Panc1 (cell line): ENCODE data around the gene ODC1. TPM values are rescaled to one million over a fixed set of nuclear protein-coding genes. Genes with fewer than 3 reads are reported as not detected.

Experiments
- ATAC-seq: fragments of 200-7000 bp; cut with Tn5 transposase; 2 replicates; pipeline ENCODE4 v1.9.1; 2020; ENCODE audit warnings: mild to moderate bottlenecking, moderate library complexity
- BruUV-seq: library from RNA; stranded (reverse); fragments of 400-500 nt; replicated peaks from 2 replicates; lab custom pipeline; 2021; lab: Mats Ljungman, UMichigan
- CTCF ChIA-PET: fragments of 300-600 bp; sonication (Branson Sonifier 250); formaldehyde crosslinking; loops from one replicate; lab custom pipeline; 2022; ENCODE audit warnings: antibody characterized with exemption; lab: Charles Lee
- POLR2A ChIA-PET: fragments of 300-600 bp; sonication (Branson Sonifier 250); formaldehyde crosslinking; loops from one replicate; lab custom pipeline; 2022; ENCODE audit warnings: antibody characterized with exemption; lab: Charles Lee
- DNase-seq: peaks from one replicate; pipeline ENCODE4 v3.0.0-alpha.2; 2010; ENCODE audit warnings: low read depth, low spot score
- H3K27ac ChIP-seq: 2 replicates; pipeline ENCODE4 v1.5.1; 2011; ENCODE audit warnings: mild to moderate bottlenecking, low read length, inconsistent platforms
- H3K27me3 ChIP-seq: fragments of 200-500 bp; sonication (Bioruptor generic); 2 replicates; pipeline ENCODE4 v1.6.0; 2014; ENCODE audit warnings: low read length, inconsistent platforms; ENCODE audit not compliant: control insufficient read depth, insufficient read depth
- H3K36me3 ChIP-seq: fragments of 200-500 bp; sonication (Bioruptor generic); 2 replicates; pipeline ENCODE4 v1.5.1; 2014; ENCODE audit warnings: inconsistent platforms, mild to moderate bottlenecking, low read length, moderate library complexity; ENCODE audit not compliant: control insufficient read depth, insufficient read depth
- H3K4me1 ChIP-seq: 2 replicates; pipeline ENCODE4 v1.5.1; 2011; ENCODE audit warnings: inconsistent platforms, mild to moderate bottlenecking, low read length, moderate library complexity; ENCODE audit not compliant: control insufficient read depth, insufficient read depth
- H3K4me3 ChIP-seq, 2 experiments: 2 replicates each; pipeline ENCODE4 v1.5.1; 2011 to 2012; ENCODE audit warnings: low read depth in 2 of 2, low read length in 2 of 2, mild to moderate bottlenecking in 2 of 2, inconsistent platforms in 1 of 2, moderate library complexity in 1 of 2
- H3K9me3 ChIP-seq: fragments of 200-500 bp; sonication (Bioruptor generic); 2 replicates; pipeline ENCODE4 v1.5.1; 2014; ENCODE audit warnings: low read depth, mild to moderate bottlenecking, inconsistent platforms, low read length, moderate library complexity; ENCODE audit not compliant: control insufficient read depth, insufficient read depth
- CTCF ChIP-seq: fragments of 450-650 bp; IDR thresholded peaks from 2 replicates; pipeline ENCODE4 v1.5.1; 2017; ENCODE audit warnings: mild to moderate bottlenecking
- POLR2AphosphoS5 ChIP-seq: IDR thresholded peaks from 2 replicates; pipeline ENCODE4 v1.6.1; 2012; ENCODE audit warnings: mild to moderate bottlenecking, low read depth, low read length, moderate library complexity
- REST ChIP-seq, 2 experiments: IDR thresholded peaks; 2 replicates each; pipeline ENCODE4 v1.6.1; 2011 to 2012; ENCODE audit warnings: low read depth in 2 of 2, control low read depth in 1 of 2, low read length in 1 of 2, mild to moderate bottlenecking in 1 of 2, moderate library complexity in 1 of 2; ENCODE audit not compliant: insufficient read depth in 1 of 2
- SIN3A ChIP-seq: IDR thresholded peaks from 2 replicates; pipeline ENCODE4 v1.6.1; 2012; ENCODE audit warnings: low read depth, mild to moderate bottlenecking, low read length, moderate library complexity, borderline replicate concordance; ENCODE audit not compliant: insufficient read depth
- TCF7L2 ChIP-seq: IDR thresholded peaks from 2 replicates; pipeline ENCODE4 v1.6.1; 2011; ENCODE audit warnings: mild to moderate bottlenecking, low read depth, low read length, inconsistent platforms
- in situ Hi-C: cut with HindIII; loops from 2 replicates; pipeline ENCODE4 v1.10.0; 2016; ENCODE audit warnings: low sequenced_read_pairs, low pct_unique_long_range_greater_than_20kb
- intact Hi-C: fragments of 100-400 bp; cut with micrococcal nuclease; formaldehyde crosslinking; loops from one replicate; pipeline ENCODE4 v1.10.0; 2022; ENCODE audit not compliant: unreplicated experiment
- total RNA-seq: library from RNA; stranded (reverse); gene quantifications from one replicate; pipeline ENCODE4 v1.2.1, GENCODE V29; 2021; ENCODE audit not compliant: unreplicated experiment

The ODC1 gene
- total RNA-seq, 1 experiment from 2014 or later = 159 TPM

- Histone ChIP-seq H3K9me3 (no peaks in the 10 kb centered on the region), H3K4me3 (no peak overlapping the region), H3K27me3 (no peaks in the 10 kb centered on the region), H3K36me3 (no peaks in the 10 kb centered on the region; the same call in 1 of the 2 replicates), H3K4me1 (peaks cover 72% of the 10 kb centered on the region), H3K27ac (peak overlapping the region; percentile 83)
- no TSS peak for BruUV-seq
- ChIA-PET CTCF (interaction anchor here (1.4 kb wide), 1 partner anchor 24 kb away, joined by 4 read pairs; no protein-coding TSS in a partner anchor), POLR2A (no interaction called here)
- TF ChIP-seq REST (IDR thresholded peaks at IDR 0.05; ENCODE audit: insufficient read depth in 1 of 2, low read depth in 2 of 2, low read length in 1 of 2) (no peak), CTCF (no peak), POLR2AphosphoS5 (0 out of 2 replicates have a peak, but pooled peaks have one; percentile 10), TCF7L2 (no peak), SIN3A (no peak)
- ATAC-seq (no peak), DNase-seq (no peak)
- in situ Hi-C loops (no loop called here), intact Hi-C loops (no loop called here)
These were observed 37.2 kb downstream of the ODC1 start for GRCh38 chr2:10410823-10411437.

- BruUV-seq = no TSS peak
- Histone ChIP-seq H3K4me3 (no peak overlapping the region), H3K36me3 (no peaks in the 10 kb centered on the region; the same call in 1 of the 2 replicates), H3K27ac (peak overlapping the region; percentile 83), H3K9me3 (no peaks in the 10 kb centered on the region), H3K4me1 (peaks cover 72% of the 10 kb centered on the region), H3K27me3 (no peaks in the 10 kb centered on the region)
- DNase-seq (no peak), ATAC-seq (no peak)
- in situ Hi-C loops (no loop called here), intact Hi-C loops (no loop called here)
- no peak for TF ChIP-seq REST (IDR thresholded peaks at IDR 0.05; ENCODE audit: insufficient read depth in 1 of 2, low read depth in 2 of 2, low read length in 1 of 2)
- no peak for TF ChIP-seq POLR2AphosphoS5
- no peak for TF ChIP-seq CTCF
- TF ChIP-seq SIN3A = no peak
- no peak for TF ChIP-seq TCF7L2
- ChIA-PET POLR2A (interaction anchor here (0.6 kb wide), 1 partner anchor 10 kb away, joined by 6 read pairs; no protein-coding TSS in a partner anchor), CTCF (interaction anchor here (0.6 to 2.5 kb wide), 3 partner anchors 25 to 468 kb away, joined by 4 to 9 read pairs (median 8); no protein-coding TSS in a partner anchor)
These were observed 37.9 kb downstream of the ODC1 start for GRCh38 chr2:10410001-10410822.
